GM19351 (cell line): ENCODE results near the gene GRIK3.
"Not testable (repeated sequence)": the region's sequence is repeated elsewhere in the genome, so short reads cannot be mapped to it uniquely, and the experiment has no call there.

Experiments
- ATAC-seq: cut with Tn5 transposase; IDR thresholded peaks from one replicate; pipeline ENCODE4 v1.9.1; 2021; ENCODE audit warnings: mild to moderate bottlenecking, moderate library complexity; ENCODE audit not compliant: unreplicated experiment

Gene GRIK3

DNA sequence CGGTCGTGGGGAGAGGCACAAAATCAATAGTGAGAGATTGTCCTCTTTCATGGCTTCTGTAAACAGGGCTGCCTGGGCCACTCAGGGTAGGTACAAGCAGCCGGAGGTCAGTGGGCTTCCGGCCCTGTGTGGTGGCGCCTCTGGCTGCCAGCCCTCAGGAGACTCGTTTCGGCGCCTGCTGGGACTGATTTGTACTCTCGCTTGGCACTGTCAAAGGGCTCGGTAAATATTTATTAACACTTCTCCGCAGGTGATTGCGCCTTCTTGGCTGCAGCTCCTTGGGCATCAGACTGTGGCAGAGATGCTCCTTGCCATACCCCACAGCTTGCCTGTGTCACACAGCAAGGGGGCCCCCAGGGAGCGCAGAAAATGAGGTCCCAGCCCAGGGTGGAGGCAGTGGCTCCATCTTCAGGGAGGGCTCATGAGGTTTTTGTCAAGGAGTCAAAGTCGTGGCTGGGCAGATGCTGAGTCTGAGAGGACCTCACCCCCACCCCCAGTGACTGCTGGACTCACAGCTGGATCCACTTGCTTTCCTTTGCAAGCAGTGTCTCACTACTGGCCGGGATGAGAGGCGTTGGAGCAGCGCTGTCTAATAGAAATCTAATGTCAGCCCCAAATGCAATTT, 262.5 kb downstream of the GRIK3 start:
- no peak for ATAC-seq

DNA sequence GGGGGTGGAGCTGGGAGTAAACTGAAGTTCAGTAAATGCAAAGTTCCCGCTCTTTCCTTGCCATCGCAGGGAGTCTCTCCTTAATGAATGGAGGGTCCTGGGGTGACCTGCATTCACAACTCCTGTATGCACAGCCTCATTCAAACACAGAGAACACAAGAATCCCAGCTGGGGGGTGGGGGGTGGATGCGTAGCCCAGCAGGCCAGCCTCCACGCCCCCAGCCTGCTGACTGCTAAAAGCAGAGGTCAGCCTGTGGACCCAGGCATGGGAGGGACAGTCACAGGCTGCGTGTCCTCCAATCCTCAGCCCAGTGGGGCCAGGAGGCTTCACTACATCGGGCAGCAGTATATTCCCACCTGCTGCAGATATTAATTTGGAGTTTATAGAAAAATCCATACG, 263.1 kb downstream of the GRIK3 start:
- no peak for ATAC-seq

DNA sequence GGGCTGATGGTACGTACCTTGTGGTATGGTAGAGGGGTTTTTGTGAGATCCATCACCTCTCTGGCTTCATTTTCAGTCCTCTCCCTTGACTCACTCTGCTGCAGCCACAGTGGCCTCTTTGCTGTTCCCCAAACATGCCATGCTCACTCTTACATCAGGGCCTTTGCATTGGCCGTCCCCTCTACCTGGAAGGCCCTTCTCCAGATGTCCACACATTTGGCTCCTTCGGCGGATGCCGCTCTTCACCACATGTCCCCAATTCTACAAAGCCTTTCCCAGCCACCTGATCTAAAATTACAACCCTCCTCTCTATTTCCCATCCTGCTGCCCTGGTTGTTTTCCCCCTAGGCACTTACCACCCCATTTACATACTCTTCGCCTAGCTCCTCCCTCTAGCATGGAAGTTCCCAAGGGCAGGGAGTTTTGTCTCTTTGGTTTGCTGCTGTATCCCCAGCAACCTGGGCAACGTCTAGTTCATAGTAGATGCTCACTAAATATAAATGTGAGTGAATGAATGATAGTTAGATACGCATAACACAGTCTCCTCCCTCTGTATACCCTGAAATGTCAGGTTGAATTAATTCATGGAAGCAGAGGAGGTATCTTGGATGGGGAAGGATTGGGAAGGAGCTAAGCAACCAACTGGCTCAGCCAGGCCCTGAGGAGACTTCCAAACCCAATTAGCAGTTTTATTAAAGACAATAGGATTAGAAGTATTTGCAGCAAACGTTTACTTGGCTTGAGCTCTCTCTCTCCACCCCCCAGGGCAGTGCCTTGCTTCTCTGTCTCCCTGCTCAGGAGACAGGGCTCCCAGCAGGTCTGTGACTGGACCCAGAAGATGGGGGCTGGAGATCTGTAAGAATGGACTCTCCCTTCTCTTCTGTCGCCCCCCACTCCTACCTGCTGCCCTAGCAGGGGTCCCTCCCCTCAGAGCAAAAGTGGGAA, 264.2 kb downstream of the GRIK3 start:
- ATAC-seq: no peak

DNA sequence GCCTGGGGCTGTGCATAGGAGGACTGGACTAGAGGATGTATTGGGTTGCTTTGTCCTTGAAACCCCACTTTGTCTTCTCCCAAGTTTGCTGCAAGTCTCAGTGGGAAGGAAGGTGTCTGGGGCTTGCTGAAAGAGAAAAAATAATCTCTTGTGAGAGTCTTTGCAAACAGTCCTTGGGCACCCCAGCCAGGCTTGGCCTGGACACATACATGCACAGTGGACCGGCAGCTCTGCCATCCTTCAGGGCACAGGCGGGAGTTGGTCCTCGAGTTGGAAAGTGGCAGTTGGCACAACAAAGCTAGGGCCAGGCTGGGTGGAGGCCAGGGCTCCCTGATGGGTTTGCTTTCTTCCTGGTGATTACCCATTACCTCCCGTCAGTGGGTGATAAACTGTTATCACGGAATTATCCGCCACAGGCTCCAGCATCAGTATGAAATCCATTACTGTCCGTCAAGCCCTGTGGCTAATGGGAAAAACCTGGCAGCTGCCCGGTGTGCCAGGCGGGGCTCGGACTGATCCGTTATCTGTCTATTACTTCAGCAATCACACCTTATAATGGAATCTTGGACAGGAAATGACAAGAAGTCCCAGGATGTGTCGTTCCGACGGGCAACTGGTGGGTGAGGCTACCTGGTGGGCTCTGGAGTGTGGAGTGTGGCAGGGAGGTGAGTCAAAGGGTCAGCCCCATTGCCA, 265.7 kb downstream of the GRIK3 start:
- ATAC-seq: no peak

DNA sequence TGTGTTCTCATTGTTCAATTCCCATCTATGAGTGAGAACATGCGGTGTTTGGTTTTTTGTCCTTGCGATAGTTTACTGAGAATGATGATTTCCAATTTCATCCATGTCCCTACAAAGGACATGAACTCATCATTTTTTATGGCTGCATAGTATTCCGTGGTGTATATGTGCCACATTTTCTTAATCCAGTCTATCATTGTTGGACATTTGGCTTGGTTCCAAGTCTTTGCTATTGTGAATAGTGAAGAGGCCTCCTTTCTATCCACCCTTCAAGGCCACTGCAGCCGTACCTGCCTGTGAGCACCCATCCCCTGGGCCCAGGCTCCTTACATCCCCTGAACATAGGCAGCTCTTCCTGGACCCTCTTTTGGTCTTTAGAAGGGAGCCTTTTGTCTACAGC, 266.9 kb downstream of the GRIK3 start:
- ATAC-seq: not testable (repeated sequence)

DNA sequence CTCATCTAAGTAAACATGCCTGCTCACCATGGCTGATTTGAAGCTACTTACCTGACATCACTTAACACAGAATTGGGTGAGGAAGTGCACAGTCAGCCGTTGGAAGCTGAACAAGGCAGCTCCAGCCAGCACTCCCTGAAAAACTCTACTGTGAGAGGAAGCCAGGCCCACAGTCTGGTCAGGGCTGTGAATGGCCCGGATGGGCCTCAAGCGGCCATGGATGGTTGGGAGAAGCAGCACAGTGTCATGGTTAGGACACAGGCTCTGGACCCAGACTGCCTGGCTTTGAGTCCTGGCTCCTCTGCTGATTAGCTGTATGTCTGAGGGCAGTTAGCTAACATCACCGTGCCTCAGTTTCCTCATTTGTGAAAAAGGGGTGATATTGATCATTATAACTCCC, 267.8 kb downstream of the GRIK3 start:
- ATAC-seq: no peak

DNA sequence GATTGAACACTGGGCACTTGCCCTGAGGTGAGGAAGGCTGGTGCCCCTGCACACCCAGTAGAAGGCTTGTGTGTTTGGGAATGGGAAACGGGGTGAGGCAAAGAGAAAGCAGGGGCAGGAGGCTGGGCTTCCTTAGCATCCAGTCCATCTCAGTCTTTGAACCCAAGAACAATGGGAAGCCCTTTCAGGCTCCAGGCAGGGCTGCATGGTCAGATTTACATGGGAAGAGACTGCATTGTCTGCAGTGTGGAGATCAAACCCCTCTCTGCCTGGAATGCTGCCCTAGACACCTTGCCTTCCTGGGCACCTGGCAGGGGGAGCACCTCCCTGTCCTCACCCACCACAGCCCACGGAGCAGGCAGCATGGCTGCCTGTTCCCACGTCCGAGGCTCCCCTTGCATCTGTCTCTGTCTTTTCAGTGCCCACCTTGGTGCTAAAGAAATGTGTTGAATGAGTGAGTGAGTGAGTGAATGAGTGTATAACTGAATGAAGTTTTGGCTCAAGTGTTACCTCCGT, 268.5 kb downstream of the GRIK3 start:
- ATAC-seq: no peak

DNA sequence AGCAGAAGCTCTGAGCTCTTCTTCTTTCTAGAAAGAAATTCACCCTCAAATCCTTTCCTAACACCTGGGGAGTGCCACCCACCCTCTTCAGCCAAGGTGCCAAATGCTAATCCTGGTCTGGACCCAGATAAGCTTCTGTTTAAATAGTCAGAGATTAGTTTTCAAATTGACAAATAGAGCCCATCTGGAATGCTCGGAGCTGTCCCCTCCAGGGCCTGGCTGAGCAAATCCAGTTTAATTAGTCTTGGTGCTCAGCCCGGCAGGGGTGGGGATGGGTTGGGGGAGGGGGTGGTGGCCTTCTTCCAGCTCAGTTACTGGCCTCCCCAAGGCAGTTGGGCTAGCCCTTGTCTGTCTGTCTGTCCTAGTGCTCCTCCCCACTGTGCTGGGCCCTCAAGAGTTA, 269.5 kb downstream of the GRIK3 start:
- ATAC-seq: no peak

DNA sequence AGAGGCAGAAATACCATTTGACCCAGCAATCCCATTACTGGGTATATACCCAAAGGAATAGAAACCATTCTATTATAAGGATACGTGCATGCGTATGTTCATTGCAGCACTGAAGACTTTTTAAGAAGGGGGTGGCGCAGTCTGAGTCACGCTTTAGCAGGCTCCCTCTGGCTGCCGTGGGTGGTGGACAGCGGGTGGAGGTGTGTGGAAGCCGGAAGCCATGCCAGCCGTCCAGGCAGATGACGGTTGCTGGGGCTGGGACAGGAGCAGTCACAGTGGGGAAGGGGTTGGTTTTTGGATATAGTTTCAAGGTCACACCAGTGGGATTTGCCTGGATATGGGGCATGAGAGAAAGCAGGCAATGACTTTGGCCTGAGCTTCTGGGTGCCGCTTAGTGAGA, 270.5 kb downstream of the GRIK3 start:
- ATAC-seq: no peak

DNA sequence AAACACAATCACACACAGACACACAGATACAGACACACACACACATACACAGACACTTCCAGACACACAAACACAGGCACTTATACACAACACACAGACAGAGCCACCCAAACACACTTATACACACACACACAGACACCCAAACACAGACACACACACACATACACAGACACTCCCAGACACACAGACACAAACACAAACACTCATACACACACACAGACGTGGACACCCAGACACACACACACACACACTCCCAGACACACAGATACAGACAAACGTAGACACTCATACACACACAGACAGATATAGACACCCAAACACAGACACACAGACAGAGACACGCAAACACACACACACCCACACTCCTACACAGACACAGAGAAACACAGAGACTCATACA, 272.1 kb downstream of the GRIK3 start:
- ATAC-seq: no peak

DNA sequence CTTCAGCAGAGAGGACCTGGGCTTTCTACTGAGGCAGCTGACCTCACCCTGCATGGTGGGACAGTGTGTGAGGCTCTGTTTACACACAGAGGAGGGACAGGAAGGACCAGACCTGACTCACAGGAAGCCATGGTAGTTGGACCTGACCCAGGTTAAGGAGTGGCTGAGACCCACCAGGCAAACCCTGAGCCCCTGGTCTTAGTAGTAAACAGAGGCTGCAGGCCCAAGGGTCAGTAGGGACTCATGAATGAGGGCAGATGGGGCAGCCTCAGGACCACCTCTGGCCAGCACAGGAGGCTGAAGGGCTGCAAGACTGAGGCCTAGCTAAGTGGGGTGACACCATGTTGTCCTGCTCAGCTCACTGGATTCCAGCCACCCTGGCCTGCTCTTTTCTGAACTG, 273.2 kb downstream of the GRIK3 start:
- ATAC-seq: no peak

DNA sequence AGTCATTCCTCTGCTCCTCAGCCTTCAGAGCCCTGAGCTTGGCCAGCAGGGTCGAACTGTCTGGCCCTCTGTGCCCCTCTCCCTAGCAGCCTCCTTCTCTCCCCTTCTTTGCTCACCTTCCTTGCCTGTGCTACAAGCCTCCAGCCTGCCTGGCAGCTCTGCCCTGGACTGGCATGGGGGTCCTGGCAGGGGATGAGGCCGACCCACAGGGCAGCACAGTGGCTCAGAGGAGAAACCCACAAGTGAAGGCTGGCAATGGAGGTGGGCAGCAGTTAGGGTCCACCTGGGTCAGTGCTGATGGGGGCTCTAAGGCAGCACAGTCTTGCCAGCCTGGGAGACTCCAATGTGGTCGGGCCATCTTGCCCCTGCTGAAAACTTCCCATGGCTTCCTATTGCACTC, 274.2 kb downstream of the GRIK3 start:
- no peak for ATAC-seq

DNA sequence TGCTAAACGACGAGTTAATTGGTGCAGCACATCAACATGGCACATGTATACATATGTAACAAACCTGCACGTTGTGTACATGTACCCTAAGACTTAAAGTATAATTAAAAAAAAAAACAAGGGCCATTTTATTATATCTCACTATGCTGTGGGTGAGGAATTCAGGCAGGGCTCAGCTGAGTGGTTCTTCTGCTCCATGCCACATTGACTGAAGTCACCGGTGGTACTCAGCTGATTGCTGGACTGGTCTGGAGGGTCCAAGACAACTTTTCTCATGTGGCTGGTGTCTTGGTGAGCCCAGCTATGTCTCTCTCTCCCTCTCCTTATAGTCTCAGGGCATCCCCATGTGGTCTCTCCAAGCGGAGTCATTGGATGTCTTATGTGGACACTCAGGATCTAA, 275.0 kb downstream of the GRIK3 start:
- no peak for ATAC-seq

DNA sequence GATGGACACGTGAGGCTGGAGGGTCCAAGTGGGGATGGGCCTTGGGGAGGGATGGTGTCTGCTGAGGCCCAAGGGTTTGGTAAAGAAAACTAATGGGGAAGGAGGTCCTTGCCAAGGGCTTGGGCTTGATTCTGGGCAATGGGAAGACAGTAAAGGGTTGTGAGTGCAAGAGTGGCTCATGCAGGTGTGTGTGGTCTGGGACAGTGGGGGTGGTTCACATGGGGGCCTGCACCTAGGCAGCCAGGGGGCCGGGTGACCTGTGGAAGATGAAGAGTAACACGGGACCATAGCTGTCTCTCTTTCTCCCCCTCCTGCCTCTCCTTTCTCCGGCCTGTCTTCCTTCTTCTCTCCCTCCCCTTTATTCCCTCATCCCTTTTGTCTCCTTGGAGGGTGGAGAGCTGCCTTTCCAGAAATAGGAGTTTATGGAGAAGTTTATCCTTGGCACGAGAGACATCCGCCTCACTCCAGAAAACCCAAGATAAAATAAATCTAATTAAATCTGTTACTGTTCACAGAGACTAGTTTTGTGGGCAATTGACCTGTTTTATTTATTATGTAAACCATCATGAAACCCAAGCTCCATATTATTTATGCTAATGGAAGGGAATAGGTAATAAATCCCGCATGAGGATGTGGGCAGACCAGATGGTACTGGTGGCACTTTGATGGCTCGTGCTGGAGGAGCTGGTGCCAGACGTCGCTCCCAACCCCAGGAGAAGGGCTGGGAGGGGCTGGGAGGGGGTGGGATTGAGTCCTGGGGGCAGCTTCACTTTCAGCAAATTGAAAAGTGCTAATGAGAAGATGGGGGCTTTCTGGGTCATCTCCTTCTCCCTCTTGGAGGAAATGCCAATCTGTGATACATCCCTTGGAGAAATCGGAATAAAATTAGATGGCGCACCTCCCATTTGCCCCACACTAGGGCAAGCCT, 278.7 kb downstream of the GRIK3 start:
- ATAC-seq: no peak

DNA sequence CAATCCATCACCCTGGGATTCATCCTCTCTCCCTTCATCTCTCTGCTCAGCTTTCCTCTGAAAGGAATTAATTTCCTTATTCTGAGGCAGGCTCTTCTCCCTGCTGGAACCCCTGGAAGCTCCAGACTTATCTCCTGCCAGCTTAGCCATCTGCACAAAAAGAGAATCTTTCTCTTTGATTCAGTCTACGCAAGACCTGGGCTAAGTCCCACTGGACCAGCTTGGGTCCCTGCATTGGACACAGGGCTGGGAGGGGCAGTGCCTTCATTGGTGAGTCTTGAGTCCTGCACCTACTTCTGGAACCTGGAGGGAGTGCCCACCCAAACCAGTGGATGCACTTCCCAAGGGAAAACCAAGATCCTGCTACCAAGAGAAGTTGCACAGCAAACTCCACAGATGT, 279.9 kb downstream of the GRIK3 start:
- ATAC-seq: no peak

DNA sequence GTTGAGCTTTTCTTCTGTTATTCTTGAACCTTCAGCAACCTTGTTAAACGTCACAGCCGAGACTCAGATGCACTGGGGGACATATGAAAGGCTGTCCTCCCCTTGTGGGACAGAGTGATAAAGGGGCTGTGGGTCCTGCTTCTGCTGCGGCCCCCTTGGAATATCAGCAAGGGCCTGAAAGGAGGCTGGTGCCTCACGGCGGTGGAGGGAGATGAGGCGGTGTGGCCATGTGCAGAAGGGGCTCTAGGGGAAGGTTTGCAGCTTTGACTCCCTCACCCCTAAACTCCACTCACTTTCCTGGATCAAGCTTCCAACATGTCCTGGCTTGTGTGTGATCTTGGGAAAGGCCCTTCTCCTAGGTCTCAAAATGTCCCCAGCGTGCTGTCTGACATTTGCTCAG, 280.9 kb downstream of the GRIK3 start:
- no peak for ATAC-seq

DNA sequence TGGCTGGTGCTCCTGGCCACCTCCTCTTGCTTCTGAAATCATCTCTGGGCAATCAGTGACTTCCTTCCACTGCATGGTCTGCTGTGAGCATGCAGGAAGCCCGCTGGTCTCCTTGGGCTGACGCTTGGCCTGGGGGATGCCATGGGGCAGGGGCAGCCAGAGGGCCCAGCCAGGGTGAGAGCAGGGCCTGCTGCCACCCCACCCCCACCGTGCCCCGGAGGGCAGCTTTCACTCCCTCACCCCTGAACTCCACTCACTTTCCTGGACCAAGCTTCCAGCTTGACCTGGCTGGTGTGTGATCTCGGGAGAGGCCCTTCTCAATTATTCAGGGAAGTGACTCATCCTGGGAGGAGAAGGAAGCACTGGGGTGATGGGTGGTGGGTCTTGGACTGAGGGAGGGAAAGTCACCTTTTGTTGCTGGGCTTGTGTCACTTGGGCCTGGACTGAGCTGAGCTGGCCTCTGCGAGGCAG, 281.4 kb downstream of the GRIK3 start:
- ATAC-seq: no peak

DNA sequence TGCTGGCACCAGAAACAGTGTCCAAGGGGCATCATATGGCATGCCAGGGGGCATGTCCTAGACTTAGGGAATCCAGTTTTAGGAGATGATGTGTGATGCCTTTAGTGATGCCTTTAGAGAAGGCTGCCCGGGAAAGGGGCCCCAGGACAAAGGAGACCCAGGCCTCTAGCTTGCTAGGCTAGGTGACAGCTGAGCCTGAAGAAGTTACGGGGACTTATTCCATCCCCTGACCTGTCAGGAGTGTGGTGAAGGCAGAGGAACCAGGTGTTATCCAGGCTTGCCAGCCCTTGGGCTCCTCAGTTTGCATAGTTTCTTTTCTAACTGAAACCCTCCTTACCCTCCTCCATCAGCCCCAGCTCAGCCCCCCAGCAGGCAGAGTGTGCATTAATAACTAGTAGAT, 281.9 kb downstream of the GRIK3 start:
- ATAC-seq: no peak

DNA sequence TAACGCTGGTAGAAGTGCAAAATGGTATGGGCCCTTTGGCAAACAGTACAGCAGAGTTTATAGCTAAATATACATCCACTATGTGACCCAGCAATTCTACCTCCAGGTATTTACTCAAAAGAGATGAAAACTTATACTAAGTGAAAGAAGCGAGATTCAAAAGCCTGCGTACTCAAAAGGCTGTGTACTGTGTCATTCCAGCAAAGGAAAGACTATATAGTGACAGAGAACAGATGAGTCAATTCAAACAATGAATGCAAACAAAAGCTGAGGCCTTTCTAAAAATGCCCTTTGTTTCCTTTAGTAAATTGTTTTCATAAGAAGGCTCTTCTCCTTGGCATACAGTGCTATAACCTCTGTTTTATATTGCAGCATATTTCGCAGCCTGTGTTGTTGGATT, 282.8 kb downstream of the GRIK3 start:
- no peak for ATAC-seq

DNA sequence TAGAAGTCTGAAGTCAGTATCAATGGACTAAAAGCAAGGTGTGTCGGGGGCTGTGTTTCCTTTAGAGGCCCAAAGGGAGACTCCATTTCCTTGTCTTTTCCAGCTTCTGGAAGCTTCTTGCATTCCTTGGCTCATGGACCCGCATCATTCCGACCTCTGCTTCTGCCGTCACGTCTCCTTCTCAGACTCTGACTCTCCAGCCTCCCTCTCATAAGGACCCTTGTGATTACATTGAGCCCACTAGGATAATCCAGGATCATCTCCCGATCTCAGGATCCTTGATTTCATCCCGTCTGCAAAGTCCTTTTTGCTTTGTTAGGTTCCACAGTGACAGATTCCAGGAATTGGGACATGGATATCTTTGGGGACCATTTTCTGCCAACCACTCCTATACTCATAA, 285.8 kb downstream of the GRIK3 start:
- no peak for ATAC-seq
